Omental fat pad (tissue), 4 donors: ENCODE measurements around the gene PADI1. TPM values are rescaled to one million over a fixed set of nuclear protein-coding genes. Genes with fewer than 3 reads are reported as not detected.

Experiments
- ATAC-seq: fragments of 150-250 bp; one replicate; pipeline ENCODE4 v1.9.1; 2016; ENCODE audit warnings: mild to moderate bottlenecking, moderate library complexity; ENCODE audit not compliant: low FRiP score
- DNase-seq: peaks from one replicate; pipeline ENCODE4 v3.0.0-alpha.2; 2019; ENCODE audit warnings: low spot score
- total RNA-seq, 4 donors: library from RNA; depleted of rRNA; stranded (reverse); fragments of >200 nt; gene quantifications; one replicate each; pipeline ENCODE4 v1.1.0, GENCODE V29; 2016
- TF ChIP-seq, protein P1 (sequence below), 3 donors: fragments of 450-650 bp; IDR thresholded peaks; one replicate each; pipeline ENCODE4 v1.5.1; 2016 to 2017; ENCODE audit warnings: antibody characterized with exemption in 3 of 3, mild to moderate bottlenecking in 3 of 3, moderate library complexity in 2 of 3

PADI1 gene
- total RNA-seq, 4 donors from 2014 or later: not detected

DNA sequence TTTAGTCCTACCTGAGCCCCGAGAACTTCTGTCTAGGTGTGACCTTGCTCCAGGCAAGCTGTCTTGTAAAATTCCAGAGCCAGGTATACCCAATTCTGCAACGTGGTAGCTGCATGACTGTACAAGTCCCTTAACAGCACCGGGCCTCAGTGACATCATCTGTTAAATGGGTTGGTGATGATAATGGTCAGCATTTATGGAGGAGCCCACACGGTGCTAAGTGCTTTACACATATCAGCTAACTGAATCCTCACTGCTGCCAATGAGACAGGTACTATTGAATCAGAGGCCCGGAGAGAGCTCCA lies 37.2 kb upstream of the PADI1 start:
- TF ChIP-seq, protein P1, sequence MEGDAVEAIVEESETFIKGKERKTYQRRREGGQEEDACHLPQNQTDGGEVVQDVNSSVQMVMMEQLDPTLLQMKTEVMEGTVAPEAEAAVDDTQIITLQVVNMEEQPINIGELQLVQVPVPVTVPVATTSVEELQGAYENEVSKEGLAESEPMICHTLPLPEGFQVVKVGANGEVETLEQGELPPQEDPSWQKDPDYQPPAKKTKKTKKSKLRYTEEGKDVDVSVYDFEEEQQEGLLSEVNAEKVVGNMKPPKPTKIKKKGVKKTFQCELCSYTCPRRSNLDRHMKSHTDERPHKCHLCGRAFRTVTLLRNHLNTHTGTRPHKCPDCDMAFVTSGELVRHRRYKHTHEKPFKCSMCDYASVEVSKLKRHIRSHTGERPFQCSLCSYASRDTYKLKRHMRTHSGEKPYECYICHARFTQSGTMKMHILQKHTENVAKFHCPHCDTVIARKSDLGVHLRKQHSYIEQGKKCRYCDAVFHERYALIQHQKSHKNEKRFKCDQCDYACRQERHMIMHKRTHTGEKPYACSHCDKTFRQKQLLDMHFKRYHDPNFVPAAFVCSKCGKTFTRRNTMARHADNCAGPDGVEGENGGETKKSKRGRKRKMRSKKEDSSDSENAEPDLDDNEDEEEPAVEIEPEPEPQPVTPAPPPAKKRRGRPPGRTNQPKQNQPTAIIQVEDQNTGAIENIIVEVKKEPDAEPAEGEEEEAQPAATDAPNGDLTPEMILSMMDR (IDR thresholded peaks at IDR 0.05): no peak
- no peak for ATAC-seq

DNA sequence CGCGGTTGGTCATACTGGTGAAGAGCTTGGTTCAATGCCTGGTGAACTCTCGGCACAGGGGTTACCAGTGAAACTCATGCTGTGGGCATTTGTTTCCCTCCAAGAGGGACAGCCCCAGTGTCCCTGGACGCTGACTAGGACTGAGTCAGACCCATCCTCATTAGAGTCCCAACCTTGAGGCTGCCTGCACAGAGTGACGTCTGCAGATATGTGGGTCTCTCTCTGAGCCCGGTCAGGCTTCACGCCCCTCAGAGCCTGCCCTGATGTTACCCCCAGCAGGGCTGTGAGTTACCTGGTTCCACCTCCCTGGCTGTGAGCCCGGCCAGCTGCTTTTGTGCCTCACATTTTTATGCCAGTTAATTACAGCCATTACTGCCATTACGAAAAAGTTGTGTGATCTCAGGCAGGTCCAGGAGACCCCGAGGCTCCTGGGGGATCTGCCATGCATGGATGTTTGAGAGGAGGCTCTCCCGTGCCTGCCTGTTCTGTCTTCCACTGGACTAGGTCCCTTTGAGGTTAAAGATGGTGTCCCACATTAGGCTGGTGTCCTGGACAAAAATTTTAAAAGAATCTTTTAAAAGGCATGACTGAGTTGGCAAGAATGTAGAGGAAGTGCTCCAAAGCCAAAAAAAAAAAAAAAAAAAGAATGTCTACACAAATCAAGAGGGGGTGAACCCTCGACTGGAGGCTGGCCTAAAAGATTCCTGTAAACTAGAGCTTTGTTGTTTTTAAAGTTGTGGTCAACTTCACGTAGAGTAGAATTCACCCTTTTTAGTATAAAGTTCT lies 36.6 kb upstream of the PADI1 start:
- TF ChIP-seq, protein P1 (IDR thresholded peaks at IDR 0.05): no peak
- DNase-seq (no peak), ATAC-seq (no peak)

More for the DNA sequence above, 37.2 kb upstream of the PADI1 start:
- DNase-seq: no peak

DNA sequence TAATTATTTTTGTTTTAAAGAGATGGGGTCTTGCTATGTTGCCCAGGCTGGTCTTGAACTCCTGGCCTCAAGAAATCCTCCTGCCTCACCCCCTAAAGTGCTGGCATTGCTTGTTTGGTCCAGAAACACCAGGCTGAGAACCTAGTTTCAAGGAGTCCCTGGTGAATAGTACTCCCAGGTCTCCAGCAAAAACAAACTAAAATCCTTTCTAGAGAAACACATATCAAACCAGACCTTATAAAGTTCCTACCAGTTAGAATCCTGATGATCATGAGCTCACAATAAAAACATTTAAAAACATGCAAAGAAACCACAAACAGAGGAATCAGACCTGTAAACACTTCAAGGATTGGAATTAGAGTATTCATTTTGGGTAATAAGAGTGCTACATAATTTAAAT lies 34.4 kb upstream of the PADI1 start:
- DNase-seq: no peak
- no peak for ATAC-seq
- TF ChIP-seq, protein P1 (IDR thresholded peaks at IDR 0.05): no peak

DNA sequence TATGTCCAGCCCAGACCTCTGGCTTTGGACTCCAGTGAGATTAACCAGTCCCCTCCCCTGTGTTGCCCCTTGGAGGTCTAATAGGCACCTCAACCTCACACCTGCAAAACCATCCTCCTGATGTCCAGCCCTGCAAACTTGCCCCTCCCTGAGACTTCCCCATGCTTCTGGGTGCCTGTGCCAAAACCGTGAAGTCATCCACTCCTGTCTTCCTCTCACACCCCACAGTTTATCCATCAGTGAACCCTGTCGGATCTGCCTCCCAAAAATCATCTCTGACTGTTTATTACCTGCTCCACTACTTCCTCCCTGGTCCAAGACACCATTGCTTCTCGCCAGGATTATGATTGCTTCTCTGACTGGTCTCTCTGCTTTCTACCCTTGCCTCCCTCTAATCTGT lies 31.7 kb upstream of the PADI1 start:
- ATAC-seq (no peak), DNase-seq (no peak)
- TF ChIP-seq, protein P1 (IDR thresholded peaks at IDR 0.05): no peak

DNA sequence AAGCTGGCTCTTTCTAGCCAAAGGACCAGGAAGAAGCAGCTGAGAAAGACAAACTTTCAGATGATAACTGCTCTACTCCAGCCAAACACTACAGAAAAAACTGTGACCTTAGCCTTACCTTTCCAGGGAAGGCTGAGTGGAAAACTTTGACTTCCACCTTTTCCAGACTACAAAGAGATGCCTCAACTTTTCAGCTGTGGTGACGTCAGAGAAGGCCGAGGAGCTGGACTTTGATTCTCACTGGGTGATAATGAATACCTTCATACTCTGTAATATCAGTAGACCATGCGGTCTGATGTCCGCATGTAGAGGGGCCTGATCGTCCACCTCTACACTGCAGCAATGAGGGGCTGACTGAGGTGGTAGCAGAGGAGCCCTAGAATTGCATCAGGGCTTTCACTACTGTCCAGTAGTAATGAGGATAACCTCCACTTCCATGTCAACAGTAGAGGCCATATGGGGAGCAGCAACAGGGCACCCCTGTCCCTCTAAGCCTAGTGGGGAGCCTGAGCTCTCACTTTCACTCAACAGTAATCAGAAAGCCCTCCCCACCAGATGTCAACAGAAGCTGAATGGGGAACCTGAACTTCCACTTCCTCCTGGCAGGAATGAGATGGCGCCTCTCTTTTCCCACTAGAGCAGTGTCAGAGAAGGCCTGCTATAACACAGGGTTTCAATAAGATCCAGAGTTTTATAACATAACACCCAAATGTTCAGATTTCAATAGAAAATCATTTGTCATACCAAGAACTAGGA lies 28.4 kb upstream of the PADI1 start:
- no peak for DNase-seq
- no peak for ATAC-seq
- TF ChIP-seq, protein P1 (IDR thresholded peaks at IDR 0.05): no peak

DNA sequence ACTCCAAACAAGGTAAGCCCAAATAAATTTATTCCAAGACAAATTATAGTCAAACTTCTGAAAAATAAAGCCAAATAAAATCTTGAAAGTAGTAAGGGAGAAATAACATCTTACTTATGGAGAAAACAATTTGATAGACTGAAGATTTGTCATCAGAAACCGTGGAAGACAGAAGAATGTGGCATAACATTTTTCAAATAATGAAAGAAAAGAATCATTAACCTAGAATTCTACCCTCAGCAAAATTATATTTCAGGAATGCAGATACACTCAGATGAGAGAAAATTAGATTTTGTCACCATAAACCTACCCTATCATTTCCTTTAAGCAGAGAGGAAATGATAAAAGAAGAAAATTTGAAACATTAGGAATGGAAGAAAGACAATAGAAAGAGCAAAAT lies 27.3 kb upstream of the PADI1 start:
- DNase-seq (no peak), ATAC-seq (no peak)
- TF ChIP-seq, protein P1 (IDR thresholded peaks at IDR 0.05): no peak
